ENCODE data around the gene FAM168B.
"Not testable (repeated sequence)": the region's sequence is repeated elsewhere in the genome, so short reads cannot be mapped to it uniquely, and the experiment has no call there.

Gene FAM168B

DNA sequence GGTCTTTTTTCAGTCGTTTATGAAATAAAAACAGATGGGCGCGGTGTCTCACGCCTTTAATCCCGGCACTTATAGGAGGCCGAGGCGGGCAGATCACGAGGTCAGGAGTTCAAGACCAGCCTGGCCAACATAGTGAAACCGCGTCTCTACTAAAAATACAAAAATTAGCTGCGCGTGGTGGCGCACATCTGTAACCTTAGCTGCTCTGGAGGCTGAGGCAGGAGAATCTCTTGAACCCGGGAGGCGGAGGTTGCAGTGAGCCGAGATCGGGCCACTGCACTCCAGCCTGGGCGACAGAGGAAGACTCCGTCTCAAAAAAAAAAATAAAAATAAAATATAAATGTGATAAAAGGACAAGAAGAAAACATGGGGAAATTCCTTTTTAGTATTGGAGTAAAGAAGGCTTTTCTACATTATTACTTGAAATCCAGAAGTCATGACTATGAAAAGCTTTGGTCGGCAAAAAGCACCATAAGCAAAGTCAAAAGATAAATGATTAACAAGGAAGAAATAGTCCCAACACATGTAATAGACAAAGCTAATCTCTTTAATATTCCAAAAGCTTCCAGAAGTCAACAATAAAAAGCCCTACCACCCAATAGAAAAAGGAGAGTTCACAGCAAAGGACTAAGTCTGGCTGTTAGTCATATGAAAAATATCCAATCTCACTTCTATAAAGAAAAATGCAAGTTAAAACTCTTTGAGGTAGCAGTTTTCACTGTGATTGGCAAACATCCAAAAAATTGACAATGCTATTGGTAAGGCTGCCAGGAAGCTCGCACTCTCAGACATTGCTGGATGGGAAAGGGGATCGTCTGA, 1.4 kb upstream of the FAM168B start:
- DNase-seq (ENCODE audit: low read depth), result no peak

DNA sequence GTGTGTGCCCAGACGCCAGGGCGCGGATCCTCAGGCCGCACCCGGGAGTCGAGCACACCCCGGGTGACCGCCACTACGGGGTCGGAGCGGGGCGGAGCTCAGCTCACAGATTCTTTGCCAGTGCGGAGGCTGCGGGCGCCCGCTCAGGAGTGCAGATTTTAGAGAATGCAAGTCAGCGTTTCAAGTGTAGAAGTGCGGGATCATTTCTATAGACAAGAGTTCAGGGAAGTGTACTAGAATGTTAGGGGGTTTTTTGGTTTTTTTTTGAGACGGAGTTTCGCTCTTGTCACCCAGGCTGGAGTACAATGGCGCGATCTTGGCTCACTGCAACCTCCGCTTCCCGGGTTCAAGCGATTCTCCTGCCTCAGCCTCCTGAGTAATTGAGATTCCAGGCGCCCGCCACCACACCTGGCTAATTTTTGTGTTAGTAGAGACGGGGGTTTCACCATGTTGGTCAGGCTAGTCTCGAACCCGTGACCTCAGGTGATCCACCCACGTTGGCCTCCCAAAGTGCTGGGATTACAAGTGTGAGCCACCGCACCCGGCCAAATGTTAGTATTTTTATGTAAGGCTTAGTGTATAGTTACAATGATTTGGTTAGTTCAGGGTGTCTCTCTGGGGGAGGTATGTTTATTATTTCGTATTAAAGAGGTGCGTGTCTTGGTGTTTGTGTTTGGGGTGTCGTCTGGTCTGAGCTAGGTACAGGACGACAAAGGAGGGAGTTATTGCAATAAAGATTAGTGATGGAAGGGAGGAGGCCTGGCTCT, 619 bp upstream of the FAM168B start:
- no peak for DNase-seq (ENCODE audit: low read depth)

DNA sequence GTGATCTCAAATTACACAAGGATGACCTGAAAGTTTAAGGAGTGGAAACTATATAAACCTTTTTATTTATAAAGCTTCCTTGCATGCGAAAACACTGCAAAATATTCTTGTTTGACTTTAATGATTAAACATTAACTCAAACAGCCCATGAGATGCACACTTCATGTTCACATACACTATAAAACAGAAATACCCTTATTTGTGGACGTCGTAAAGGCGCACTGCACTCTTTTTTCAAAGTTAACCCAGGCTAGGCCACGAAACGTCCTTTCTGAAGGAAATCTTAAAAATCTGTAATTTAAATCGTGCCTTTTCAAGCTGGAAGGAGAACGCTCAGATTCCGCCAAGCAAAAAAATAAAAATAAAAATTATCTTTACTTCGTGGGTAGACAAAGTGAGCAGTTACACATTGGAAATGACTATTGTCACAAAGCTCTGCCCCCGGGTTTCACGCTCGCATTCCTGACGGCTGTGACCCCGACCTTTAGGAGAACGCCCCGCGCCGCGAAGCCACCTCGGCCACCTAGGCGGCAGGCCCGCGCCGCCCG, 728 bp downstream of the FAM168B start:
- no peak for DNase-seq (ENCODE audit: low read depth)

DNA sequence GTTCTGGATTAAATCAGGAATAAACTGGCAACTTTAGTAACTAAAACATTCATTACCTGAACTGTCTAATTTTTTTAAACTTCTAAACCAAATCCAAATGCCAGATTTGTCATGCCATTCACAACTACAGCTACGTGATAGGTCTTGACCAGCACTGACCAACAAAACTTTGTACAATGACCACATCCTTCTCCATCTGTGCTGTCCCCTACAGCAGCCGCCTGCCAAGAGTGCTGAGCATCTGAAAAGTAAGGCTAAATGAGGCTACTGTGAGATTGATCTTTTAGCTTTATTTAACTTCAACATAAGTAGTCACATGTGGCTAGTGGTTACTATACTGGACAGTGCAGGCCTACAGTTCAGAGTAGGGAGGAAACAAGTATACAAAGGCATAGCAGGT, 7.6 kb downstream of the FAM168B start:
- no peak for DNase-seq (ENCODE audit: low read depth)

DNA sequence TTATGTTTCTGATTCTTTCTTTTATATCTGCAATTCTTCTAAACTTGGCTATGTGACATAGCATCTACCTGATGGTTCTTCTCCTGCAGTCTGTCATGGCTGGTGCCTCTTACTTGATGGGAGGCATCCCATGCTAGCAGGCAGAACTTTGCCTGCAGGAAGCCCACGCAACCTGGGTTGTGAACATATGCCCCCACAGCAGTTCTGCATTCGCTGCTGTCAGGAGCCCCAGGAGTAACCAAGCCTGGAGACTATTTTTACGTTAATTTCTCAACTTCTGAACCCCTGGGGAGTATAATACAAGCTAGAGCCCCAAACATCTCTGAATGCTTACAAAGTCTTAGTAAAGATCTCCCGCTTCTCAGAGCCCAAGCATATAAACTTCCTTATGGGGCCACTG, 12.1 kb downstream of the FAM168B start:
- DNase-seq (ENCODE audit: low read depth), result no peak

DNA sequence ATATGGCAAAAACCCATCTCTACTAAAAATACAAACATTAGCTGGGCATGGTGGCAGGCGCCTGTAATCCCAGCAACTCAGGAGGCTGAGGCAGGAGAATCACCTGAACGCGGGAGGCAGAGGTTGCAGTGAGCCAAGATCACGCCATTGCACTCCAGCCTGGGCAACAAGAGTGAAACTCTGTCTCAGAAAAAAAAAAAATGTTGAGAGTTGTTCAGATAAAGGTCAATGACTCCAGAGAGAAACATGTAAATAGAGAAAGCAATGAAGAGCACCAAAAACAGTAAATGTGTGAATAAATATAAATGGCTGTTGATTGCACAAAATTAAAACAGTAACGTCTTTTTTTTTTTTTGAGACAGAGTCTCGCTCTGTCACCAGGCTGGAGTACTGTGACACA, 13.3 kb downstream of the FAM168B start:
- not testable (repeated sequence) for DNase-seq (ENCODE audit: low read depth)

GRCh38 chr2:131077966-131078365, 15.3 kb downstream of the FAM168B start:
- DNase-seq (ENCODE audit: low read depth), result no peak

DNA sequence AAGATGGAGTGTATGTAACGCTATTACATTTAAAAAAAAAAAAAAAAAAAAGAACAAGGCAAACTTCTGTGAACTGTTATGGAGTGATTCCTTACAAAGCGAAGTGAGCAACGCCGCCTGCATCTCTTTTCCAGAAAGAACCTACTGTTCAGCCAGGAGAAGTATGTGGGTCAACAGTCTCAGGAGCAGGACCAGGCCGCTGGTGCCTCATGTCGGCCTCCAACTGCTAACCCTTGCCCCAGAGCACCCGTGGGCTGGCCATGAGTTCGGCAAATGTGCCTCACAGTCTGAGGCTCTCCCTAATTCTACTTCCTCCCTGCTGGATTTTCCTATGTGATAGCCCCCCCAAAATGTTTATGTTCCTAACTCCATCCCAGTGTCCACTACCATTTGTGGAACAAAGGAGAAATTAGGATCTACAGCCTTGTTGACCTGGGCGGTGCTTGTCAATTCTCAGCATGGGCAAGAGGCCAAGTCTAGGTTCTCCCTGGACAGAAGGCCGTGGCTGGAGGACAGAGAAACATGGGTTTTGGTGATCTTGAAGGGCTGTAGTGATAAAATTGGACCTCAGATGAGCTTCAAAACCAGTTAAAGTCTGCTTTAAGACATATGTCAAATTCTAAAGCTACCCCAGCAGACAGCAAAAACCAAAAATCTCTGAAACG, 15.9 kb downstream of the FAM168B start:
- DNase-seq (ENCODE audit: low read depth), result no peak

- no peak for DNase-seq (ENCODE audit: low read depth)
Observed at GRCh38 chr2:131076707-131077106, 16.6 kb downstream of the FAM168B start.

DNA sequence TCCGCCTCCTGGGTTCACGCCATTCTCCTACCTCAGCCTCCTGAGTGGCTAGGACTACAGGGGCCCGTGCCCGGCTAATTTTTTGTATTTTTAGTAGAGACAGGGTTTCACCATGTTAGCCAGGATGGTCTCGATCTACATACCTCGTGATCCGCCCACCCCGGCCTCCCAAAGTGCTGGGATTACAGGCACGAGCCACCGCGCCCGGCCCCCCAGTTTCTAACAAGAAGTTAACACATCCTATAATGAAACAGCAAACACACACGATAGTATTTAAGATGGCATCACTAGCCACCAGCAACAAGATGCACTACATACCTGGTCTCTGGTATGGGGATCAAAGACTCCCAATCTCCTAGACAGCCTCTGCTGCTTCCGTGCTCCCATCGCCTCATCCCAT, 17.7 kb downstream of the FAM168B start:
- DNase-seq (ENCODE audit: low read depth), result not testable (repeated sequence)

- DNase-seq (ENCODE audit: low read depth), result not testable (repeated sequence)
Observed at GRCh38 chr2:131068172-131068571, 25.1 kb downstream of the FAM168B start.

DNA sequence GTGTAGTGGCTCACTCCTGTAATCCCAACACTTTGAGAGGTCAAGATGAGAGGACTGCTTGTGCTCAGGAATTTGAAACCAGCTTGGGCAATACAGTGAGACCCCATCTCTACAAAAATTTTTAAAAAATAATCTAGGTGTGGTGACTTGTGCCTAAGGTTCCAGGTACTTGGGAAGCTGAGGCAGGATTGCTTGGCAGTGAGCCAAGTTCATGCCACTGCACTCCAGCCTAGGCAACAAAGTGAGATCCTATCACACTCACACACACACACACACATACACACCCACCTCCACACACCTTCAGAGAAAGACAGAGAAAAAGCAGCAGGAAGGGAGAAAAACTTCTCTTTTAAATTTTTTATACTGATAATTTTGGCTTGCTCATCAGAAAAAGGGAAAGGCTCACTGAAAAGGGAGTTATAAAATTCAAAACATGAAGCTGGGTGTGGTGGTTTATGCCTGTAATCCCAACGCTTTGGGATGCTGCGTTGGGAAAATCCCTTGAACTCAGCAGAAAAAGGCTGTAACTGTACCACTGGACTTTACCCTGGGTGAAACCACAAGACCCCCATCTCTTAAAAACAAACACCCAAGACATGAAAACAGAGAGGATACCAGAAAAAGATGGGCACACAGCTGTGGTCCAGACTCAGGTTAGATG, 25.7 kb downstream of the FAM168B start:
- no peak for DNase-seq (ENCODE audit: low read depth)

DNA sequence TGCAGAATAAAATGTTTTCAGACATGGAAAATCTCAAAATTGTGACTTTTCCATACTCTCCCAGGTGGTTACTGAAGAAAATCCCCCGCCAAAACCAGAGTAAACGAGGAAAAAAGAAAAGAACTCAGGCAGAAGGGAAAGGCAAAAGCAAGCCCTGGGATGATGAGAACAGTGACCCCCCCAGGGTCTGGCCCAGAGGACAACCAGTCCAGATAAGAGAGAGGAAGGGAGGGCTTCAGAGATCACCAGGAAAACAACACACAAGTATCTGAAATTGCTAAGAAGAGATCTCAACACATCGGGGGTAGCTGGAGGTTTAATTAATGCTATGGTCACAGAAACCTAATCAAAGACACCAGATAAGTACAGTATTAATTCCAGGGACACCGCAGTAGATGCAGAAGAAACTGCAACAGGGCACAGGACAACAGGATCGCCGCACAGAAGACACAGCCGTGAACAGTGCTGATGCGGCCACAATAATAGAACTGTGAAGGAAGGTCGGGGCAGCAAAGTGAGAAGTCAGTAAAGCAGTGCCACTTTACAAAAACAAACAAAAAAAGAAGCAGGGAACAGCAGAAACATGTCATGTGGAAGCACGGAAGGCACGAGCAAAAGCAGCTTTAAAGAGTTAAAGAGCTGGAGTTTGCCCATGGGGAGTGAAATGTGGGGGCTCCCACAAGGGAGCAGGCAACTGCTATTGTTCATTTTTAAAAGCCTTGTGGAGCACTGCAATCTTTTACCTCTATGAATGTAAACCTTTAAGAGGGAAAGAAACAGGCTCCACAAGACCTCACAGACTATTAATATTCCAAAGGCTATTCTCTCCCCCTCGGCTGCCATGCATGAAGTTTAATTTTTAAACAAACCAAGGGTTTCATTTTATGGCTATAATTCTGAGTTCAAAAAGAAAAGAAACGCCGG, 28.4 kb downstream of the FAM168B start:
- no peak for DNase-seq (ENCODE audit: low read depth)

- DNase-seq (ENCODE audit: low read depth), result no peak
Observed at GRCh38 chr2:131063501-131064283, 29.6 kb downstream of the FAM168B start.

DNA sequence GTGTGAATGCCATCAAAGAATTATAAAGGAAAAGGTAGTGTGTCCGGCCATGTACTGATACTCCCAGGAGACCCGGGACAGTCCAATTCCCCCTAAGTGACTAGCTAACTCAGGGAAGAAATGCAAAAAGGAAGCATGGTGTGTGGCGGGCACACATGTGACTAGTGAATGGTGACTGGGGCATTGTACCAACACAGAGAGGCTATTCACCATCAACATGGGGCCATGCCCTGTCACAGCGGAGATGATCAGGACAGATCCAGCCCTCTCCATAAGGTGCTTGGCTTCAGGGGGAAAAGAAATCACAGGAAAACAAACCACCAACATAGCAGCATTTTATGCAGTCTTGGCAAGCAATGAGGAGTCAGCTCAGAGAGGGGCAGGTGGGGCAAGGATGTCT, 34.3 kb downstream of the FAM168B start:
- no peak for DNase-seq (ENCODE audit: low read depth)

GRCh38 chr2:131058214-131058843, 34.9 kb downstream of the FAM168B start:
- DNase-seq (ENCODE audit: low read depth), result no peak

DNA sequence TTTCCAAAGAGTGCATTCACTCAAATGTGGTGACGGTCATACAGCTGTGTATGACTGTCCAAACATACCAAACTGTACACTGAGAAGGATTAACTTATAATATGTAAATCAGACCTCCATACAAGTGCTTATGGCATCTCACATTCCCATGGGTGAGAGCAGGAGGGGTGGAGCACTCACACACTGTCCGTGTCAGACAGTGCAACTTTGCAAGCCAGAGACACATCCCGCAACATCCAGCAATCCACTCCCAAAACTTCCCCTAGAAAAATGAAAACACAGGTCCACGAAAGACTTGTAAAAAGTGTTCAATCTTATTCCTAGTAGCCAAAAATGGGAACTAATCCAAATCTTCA, 36.4 kb downstream of the FAM168B start:
- DNase-seq (ENCODE audit: low read depth), result no peak

GRCh38 chr2:131056204-131056931, 36.9 kb downstream of the FAM168B start:
- no peak for DNase-seq (ENCODE audit: low read depth)
